B cell (primary cell): Measurements from ENCODE around the gene WASF2. TPM values are rescaled to one million over a fixed set of nuclear protein-coding genes. Genes with fewer than 3 reads are reported as not detected.

ENCODE experiments used
- ATAC-seq: fragments of 200-7000 bp; cut with Tn5 transposase; one replicate; pipeline ENCODE4 v1.10.0; 2021; ENCODE audit warnings: low read depth, mild to moderate bottlenecking, moderate number of reproducible peaks, moderate library complexity
- CTCF ChIA-PET: fragments of 350-600 bp; sonication (Branson Sonifier 250); formaldehyde crosslinking; loops from one replicate; lab custom pipeline; 2021; ENCODE audit warnings: antibody characterized with exemption, inconsistent platforms; lab: Charles Lee
- POLR2A ChIA-PET: fragments of 350-600 bp; sonication (Branson Sonifier 250); formaldehyde crosslinking; loops from one replicate; lab custom pipeline; 2021; ENCODE audit warnings: antibody characterized with exemption; lab: Charles Lee
- DNase-seq: peaks from one replicate; pipeline ENCODE4 v3.0.0; 2013
- H2AFZ ChIP-seq: 2 replicates; pipeline ENCODE4 v1.6.1; 2012; ENCODE audit warnings: mild to moderate bottlenecking, low read depth, low read length; ENCODE audit not compliant: insufficient read depth, poor library complexity, severe bottlenecking
- H3K27ac ChIP-seq, 2 donors: 1 replicate in 1 of 2; 2 replicates in 1 of 2; pipeline ENCODE4 v1.5.1; 2012 to 2013; ENCODE audit warnings: low read length in 2 of 2, mild to moderate bottlenecking in 2 of 2, moderate library complexity in 1 of 2
- H3K27me3 ChIP-seq, 4 experiments: fragments of 200-600 bp in 1 of 4; sonication (generic) in 1 of 4; replicated peaks in 1 of 4; 1 replicate in 2 of 4; 2 replicates in 2 of 4; pipeline versions ENCODE4 v1.6.1 to v1.7.0; 2013 to 2016; ENCODE audit warnings: low read length in 3 of 4, mild to moderate bottlenecking in 2 of 4, mixed read lengths in 1 of 4, moderate library complexity in 1 of 4; ENCODE audit not compliant: insufficient read depth in 4 of 4, control insufficient read depth in 3 of 4; ENCODE audit errors: control extremely low read depth in 1 of 4
- H3K36me3 ChIP-seq, 2 experiments: replicated peaks in 1 of 2; 1 replicate in 1 of 2; 2 replicates in 1 of 2; pipeline versions ENCODE4 v1.6.1 to v1.7.1; 2013; ENCODE audit warnings: low read length in 1 of 2; ENCODE audit not compliant: insufficient read depth in 2 of 2, control insufficient read depth in 1 of 2; ENCODE audit errors: control extremely low read depth in 1 of 2, extremely low read depth in 1 of 2
- H3K4me1 ChIP-seq, 2 donors: fragments of 200-600 bp in 1 of 2; sonication (generic) in 1 of 2; 1 replicate in 1 of 2; 2 replicates in 1 of 2; pipeline versions ENCODE4 v1.5.1 to v1.6.1; 2013 to 2017; ENCODE audit warnings: low read length in 2 of 2; ENCODE audit not compliant: control insufficient read depth in 2 of 2, insufficient read depth in 2 of 2
- H3K4me2 ChIP-seq: replicated peaks from 2 replicates; pipeline ENCODE3; 2012; ENCODE audit warnings: mild to moderate bottlenecking, low read depth, low read length; ENCODE audit not compliant: poor library complexity, severe bottlenecking
- H3K4me3 ChIP-seq, 5 experiments: fragments of 200-600 bp in 1 of 5; sonication (generic) in 1 of 5; 1 replicate in 3 of 5; 2 replicates in 2 of 5; pipeline versions ENCODE4 v1.5.1 to v1.7.0; 2011 to 2016; ENCODE audit warnings: low read length in 4 of 5, mild to moderate bottlenecking in 4 of 5, low read depth in 2 of 5, control low read depth in 1 of 5, moderate library complexity in 1 of 5; ENCODE audit not compliant: insufficient read depth in 1 of 5; ENCODE audit errors: control extremely low read depth in 1 of 5, extremely low read depth in 1 of 5
- H3K79me2 ChIP-seq: fragments of 200-600 bp; sonication (generic); one replicate; pipeline ENCODE4 v1.6.0; 2016; ENCODE audit warnings: low read length; ENCODE audit not compliant: control insufficient read depth, insufficient read depth
- H3K9ac ChIP-seq: fragments of 200-600 bp; sonication (generic); 2 replicates; pipeline ENCODE4 v1.6.1; 2017; ENCODE audit warnings: mild to moderate bottlenecking, low read length, moderate library complexity
- H3K9me3 ChIP-seq, 3 donors: one replicate each; pipeline versions ENCODE4 v1.6.1 to v1.7.1; 2013; ENCODE audit warnings: low read length in 2 of 3; ENCODE audit not compliant: control insufficient read depth in 2 of 3, insufficient read depth in 1 of 3; ENCODE audit errors: control extremely low read depth in 1 of 3
- H4K20me1 ChIP-seq: 2 replicates; pipeline ENCODE4 v1.6.0; 2012; ENCODE audit warnings: mild to moderate bottlenecking, low read length; ENCODE audit not compliant: insufficient read depth, control insufficient read depth, poor library complexity, severe bottlenecking
- H3K27ac Mint-ChIP-seq: one replicate; pipeline ENCODE4 v1.8.0; 2021; ENCODE audit warnings: mixed read lengths
- H3K27me3 Mint-ChIP-seq: one replicate; pipeline ENCODE4 v1.8.0; 2021; ENCODE audit warnings: mixed read lengths
- H3K4me1 Mint-ChIP-seq: one replicate; pipeline ENCODE4 v1.8.0; 2021; ENCODE audit warnings: mixed read lengths
- H3K4me3 Mint-ChIP-seq: one replicate; pipeline ENCODE4 v1.8.0; 2021; ENCODE audit warnings: mixed read lengths
- H3K9me3 Mint-ChIP-seq: one replicate; pipeline ENCODE4 v1.8.0; 2022; ENCODE audit warnings: mixed read lengths; ENCODE audit not compliant: insufficient read depth
- CTCF ChIP-seq: fragments of 200-600 bp; IDR thresholded peaks from one replicate; pipeline ENCODE4 v1.8.0; 2022; ENCODE audit warnings: antibody characterized with exemption, mild to moderate bottlenecking
- EZH2 ChIP-seq: IDR thresholded peaks from 2 replicates; pipeline ENCODE4 v1.6.1; 2012; ENCODE audit warnings: borderline replicate concordance, low read depth, mild to moderate bottlenecking, moderate library complexity, low read length; ENCODE audit not compliant: insufficient read depth, poor library complexity, severe bottlenecking
- WGBS: methylation state at CpG from one replicate; pipeline ENCODE4 v1.1.5; 2013; ENCODE audit warnings: missing lambda C conversion rate; ENCODE audit not compliant: insufficient coverage; 5-methylcytosine and 5-hydroxymethylcytosine counted together
- intact Hi-C: fragments of 100-400 bp; cut with micrococcal nuclease; formaldehyde crosslinking; loops from one replicate; pipeline ENCODE4 v1.10.0; 2022
- polyA plus RNA-seq: library from polyadenylated mRNA; depleted of rRNA; stranded (reverse); fragments of >200 nt; gene quantifications from 2 replicates; pipeline ENCODE4 v1.2.3, GENCODE V29; 2012
- total RNA-seq, 2 donors: library from RNA; stranded (reverse); fragments of 120-200 nt in 1 of 2; gene quantifications; 1 replicate in 1 of 2; 2 replicates in 1 of 2; pipeline versions ENCODE4 v1.2.3 to v1.2.4, GENCODE V29; 2013 to 2022

WASF2 gene
- total and polyA plus RNA-seq, 2 donors (not counting 1 experiment from before 2014, with no cell fraction given), result 67.4 to 169 TPM

GRCh38 chr1:27358038-27358927 lies 131.7 kb downstream of the WASF2 start:
- peak overlapping the region; percentile 95 for H3K4me2 ChIP-seq
- no peak for ATAC-seq
- 97% methylated on average over 20 of the region's 21 CpGs for WGBS
- H3K36me3 ChIP-seq, result peaks cover 0 to under 1% of the 10 kb centered on the region in 2 experiments
- CTCF ChIA-PET, result interaction anchor here (0.6 to 11.1 kb wide), 21 partner anchors 9 to 1745 kb away, joined by 3 to 135 read pairs (median 6); partner anchors contain the start of genes CD164L2, GPR3, MAP3K6 and SYTL1
- Mint-ChIP-seq H3K4me1 (peaks cover 50% of the 10 kb centered on the region), H3K27ac (peak overlapping the region; percentile 72), H3K27me3 (no peaks in the 10 kb centered on the region), H3K9me3 (no peaks in the 10 kb centered on the region), H3K4me3 (peak overlapping the region; percentile 92)
- peaks cover 8% of the 10 kb centered on the region for H4K20me1 ChIP-seq
- DNase-seq, result no peak
- no peaks in the 10 kb centered on the region for H3K79me2 ChIP-seq
- no peaks in the 10 kb centered on the region for H3K27me3 ChIP-seq
- no peak for TF ChIP-seq CTCF
- no peak for TF ChIP-seq EZH2
- H3K4me3 ChIP-seq, result no peak overlapping the region
- H3K9me3 ChIP-seq, result no peaks in the 10 kb centered on the region
- H3K4me1 ChIP-seq, result peaks cover 36 to 54% of the 10 kb centered on the region in 2 donors
- H3K27ac ChIP-seq, result no peak overlapping the region
- no peak overlapping the region for H3K9ac ChIP-seq
- POLR2A ChIA-PET, result interaction anchor here (1.3 to 2.2 kb wide), 7 partner anchors 7 to 37 kb away, joined by 3 to 16 read pairs (median 5); partner anchors contain the start of gene SYTL1
- intact Hi-C loops, result no loop called here
- H2AFZ ChIP-seq, result no peak overlapping the region
